ENCODE results near the gene KRT23. TPM values are rescaled to one million over a fixed set of nuclear protein-coding genes. Genes with fewer than 3 reads are reported as not detected.

Gene KRT23
- polyA plus RNA-seq, 1 donor from 2014 or later = 0.37 TPM

DNA sequence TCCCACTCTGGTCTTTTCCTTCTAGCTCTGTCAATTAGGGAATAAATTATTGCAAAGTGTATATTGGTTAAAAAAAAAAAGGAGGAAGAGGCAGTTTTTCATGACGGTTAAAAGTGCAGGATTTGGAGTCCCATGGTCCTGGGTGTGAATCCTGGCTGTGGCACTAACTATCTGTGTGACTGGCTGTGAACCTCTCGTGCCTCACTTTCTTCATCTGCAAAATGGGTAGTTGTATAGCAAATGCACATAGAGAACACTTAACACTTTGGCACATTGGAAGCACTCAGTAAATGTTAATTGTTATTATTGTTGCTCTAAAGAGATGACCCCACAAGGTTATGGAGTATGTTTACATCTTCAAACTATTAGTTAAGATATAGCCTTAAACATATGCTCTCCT, 10.5 kb upstream of the KRT23 start:
- H3K4me3 ChIP-seq (ENCODE audit: low read length) = no peak overlapping the region
- H3K27me3 ChIP-seq (ENCODE audit: insufficient read depth, low read depth, low read length) = no peaks in the 10 kb centered on the region
- no peaks in the 10 kb centered on the region for H3K9me2 ChIP-seq (ENCODE audit: insufficient read depth, low read length)
- no peaks in the 10 kb centered on the region for H4K20me1 ChIP-seq (ENCODE audit: insufficient read depth)
- no peak overlapping the region for H3K9ac ChIP-seq (ENCODE audit: low read length)
- no peaks in the 10 kb centered on the region for H3K9me3 ChIP-seq (ENCODE audit: low read length)
- no peaks in the 10 kb centered on the region for H3F3A ChIP-seq (ENCODE audit: insufficient read depth, low read length, poor library complexity, severe bottlenecking)
- TF ChIP-seq, protein P1, sequence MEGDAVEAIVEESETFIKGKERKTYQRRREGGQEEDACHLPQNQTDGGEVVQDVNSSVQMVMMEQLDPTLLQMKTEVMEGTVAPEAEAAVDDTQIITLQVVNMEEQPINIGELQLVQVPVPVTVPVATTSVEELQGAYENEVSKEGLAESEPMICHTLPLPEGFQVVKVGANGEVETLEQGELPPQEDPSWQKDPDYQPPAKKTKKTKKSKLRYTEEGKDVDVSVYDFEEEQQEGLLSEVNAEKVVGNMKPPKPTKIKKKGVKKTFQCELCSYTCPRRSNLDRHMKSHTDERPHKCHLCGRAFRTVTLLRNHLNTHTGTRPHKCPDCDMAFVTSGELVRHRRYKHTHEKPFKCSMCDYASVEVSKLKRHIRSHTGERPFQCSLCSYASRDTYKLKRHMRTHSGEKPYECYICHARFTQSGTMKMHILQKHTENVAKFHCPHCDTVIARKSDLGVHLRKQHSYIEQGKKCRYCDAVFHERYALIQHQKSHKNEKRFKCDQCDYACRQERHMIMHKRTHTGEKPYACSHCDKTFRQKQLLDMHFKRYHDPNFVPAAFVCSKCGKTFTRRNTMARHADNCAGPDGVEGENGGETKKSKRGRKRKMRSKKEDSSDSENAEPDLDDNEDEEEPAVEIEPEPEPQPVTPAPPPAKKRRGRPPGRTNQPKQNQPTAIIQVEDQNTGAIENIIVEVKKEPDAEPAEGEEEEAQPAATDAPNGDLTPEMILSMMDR (IDR thresholded peaks at IDR 0.05; ENCODE audit: poor library complexity, severe bottlenecking) = no peak
- no peak for TF ChIP-seq RAD21 (conservative IDR thresholded peaks at IDR 0.05)
- no peak for TF ChIP-seq EP300 (conservative IDR thresholded peaks at IDR 0.05; ENCODE audit: poor library complexity, severe bottlenecking)
- TF ChIP-seq SMC3 (conservative IDR thresholded peaks at IDR 0.05; ENCODE audit: poor library complexity) = no peak
- no peak for TF ChIP-seq TAF1 (IDR thresholded peaks at IDR 0.05; ENCODE audit: low read depth)
- no peak for TF ChIP-seq MXI1 (conservative IDR thresholded peaks at IDR 0.05; ENCODE audit: poor library complexity, severe bottlenecking)
- TF ChIP-seq REST (IDR thresholded peaks at IDR 0.05; ENCODE audit: borderline replicate concordance) = no peak
- TF ChIP-seq EZH2 (IDR thresholded peaks at IDR 0.05; ENCODE audit: borderline replicate concordance, insufficient read depth, low read length, poor library complexity, severe bottlenecking) = no peak
- TF ChIP-seq POLR2AphosphoS5 (IDR thresholded peaks at IDR 0.05) = no peak
- H3K79me2 ChIP-seq (replicated peaks; ENCODE audit: insufficient read depth, low read length) = no peaks in the 10 kb centered on the region
- no peaks in the 10 kb centered on the region for H3K36me3 ChIP-seq (ENCODE audit: insufficient read depth, low read length)
- H2AFZ ChIP-seq (ENCODE audit: low read depth, low read length) = no peak overlapping the region
- H3K4me2 ChIP-seq (ENCODE audit: low read length) = no peak overlapping the region
- no peak overlapping the region for H3K27ac ChIP-seq (ENCODE audit: low read length)

DNA sequence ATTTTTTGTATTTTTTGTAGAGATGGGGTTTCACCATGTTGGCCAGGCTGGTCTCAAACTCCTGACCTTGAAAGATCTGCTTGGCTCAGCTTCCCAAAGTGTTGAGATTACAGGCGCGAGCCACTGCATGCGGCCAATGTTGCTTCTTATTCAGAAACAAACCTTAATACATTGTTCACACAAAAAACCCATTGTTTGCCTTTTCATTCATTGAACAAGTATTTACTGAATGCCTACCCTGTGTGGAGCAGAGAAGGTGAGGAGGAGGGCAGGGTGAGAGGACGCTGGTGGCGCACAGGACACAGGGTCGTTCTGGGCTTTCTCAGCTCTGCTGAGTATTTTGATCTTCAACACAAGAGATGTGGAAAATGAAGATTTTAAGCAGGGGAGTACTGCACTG, 8.0 kb upstream of the KRT23 start:
- Histone ChIP-seq H3K9ac (ENCODE audit: low read length) (no peak overlapping the region), H3K4me2 (ENCODE audit: low read length) (no peak overlapping the region), H4K20me1 (ENCODE audit: insufficient read depth) (no peaks in the 10 kb centered on the region), H3K9me3 (ENCODE audit: low read length) (no peaks in the 10 kb centered on the region), H3K36me3 (ENCODE audit: insufficient read depth, low read length) (no peaks in the 10 kb centered on the region), H3K27me3 (ENCODE audit: insufficient read depth, low read depth, low read length) (no peaks in the 10 kb centered on the region), H2AFZ (ENCODE audit: low read depth, low read length) (no peak overlapping the region), H3F3A (ENCODE audit: insufficient read depth, low read length, poor library complexity, severe bottlenecking) (no peaks in the 10 kb centered on the region), H3K4me3 (ENCODE audit: low read length) (no peak overlapping the region), H3K79me2 (replicated peaks; ENCODE audit: insufficient read depth, low read length) (no peaks in the 10 kb centered on the region), H3K27ac (ENCODE audit: low read length) (no peak overlapping the region), H3K9me2 (ENCODE audit: insufficient read depth, low read length) (no peaks in the 10 kb centered on the region)
- no peak for TF ChIP-seq MXI1 (conservative IDR thresholded peaks at IDR 0.05; ENCODE audit: poor library complexity, severe bottlenecking)
- TF ChIP-seq POLR2AphosphoS5 (IDR thresholded peaks at IDR 0.05) = no peak
- TF ChIP-seq SMC3 (conservative IDR thresholded peaks at IDR 0.05; ENCODE audit: poor library complexity) = no peak
- TF ChIP-seq REST (IDR thresholded peaks at IDR 0.05; ENCODE audit: borderline replicate concordance) = no peak
- no peak for TF ChIP-seq EZH2 (IDR thresholded peaks at IDR 0.05; ENCODE audit: borderline replicate concordance, insufficient read depth, low read length, poor library complexity, severe bottlenecking)
- TF ChIP-seq, protein P1 (IDR thresholded peaks at IDR 0.05; ENCODE audit: poor library complexity, severe bottlenecking) = no peak
- no peak for TF ChIP-seq EP300 (conservative IDR thresholded peaks at IDR 0.05; ENCODE audit: poor library complexity, severe bottlenecking)
- TF ChIP-seq TAF1 (IDR thresholded peaks at IDR 0.05; ENCODE audit: low read depth) = no peak
- TF ChIP-seq RAD21 (conservative IDR thresholded peaks at IDR 0.05) = no peak

Data from neural cell (in vitro differentiated cells).